K562 (cell line): ENCODE measurements around the gene CDK4. TPM values are rescaled to one million over a fixed set of nuclear protein-coding genes. Genes with fewer than 3 reads are reported as not detected.

ENCODE experiments used
- ATAC-seq: fragments of 200-7000 bp; cut with Tn5 transposase; 3 replicates; pipeline ENCODE4 v1.9.1; 2020; ENCODE audit warnings: moderate library complexity
- BruUV-seq: library from RNA; stranded (reverse); fragments of 400-500 nt; replicated peaks from 2 replicates; lab custom pipeline; 2021; lab: Mats Ljungman, UMichigan
- CTCF ChIA-PET: fragments of 300-600 bp; formaldehyde crosslinking; extraction: SDS; loops from one replicate; lab custom pipeline; 2021; ENCODE audit warnings: low intra/inter-chr PET ratio; lab: Yijun Ruan, JAX
- POLR2A ChIA-PET: fragments of 300-600, 350-650 bp; sonication (Branson Sonifier 250); formaldehyde crosslinking; extraction: SDS; loops from one replicate; lab custom pipeline; 2021; ENCODE audit warnings: antibody characterized with exemption, inconsistent platforms; lab: Yijun Ruan, JAX
- DNase-seq, 4 experiments: peaks; one replicate each; pipeline versions ENCODE4 v3.0.0 to v3.0.0-alpha.2; 2011 to 2018; ENCODE audit warnings: low spot score in 3 of 4, mixed read lengths in 3 of 4; ENCODE audit errors: extremely low read depth in 1 of 4
- FAIRE-seq: peaks from 2 replicates; lab custom pipeline; 2011; peaks lifted over from hg19 to GRCh38; lab: Jason Lieb, UNC
- H2AFZ ChIP-seq: 2 replicates; pipeline ENCODE4 v1.6.0; 2011; ENCODE audit warnings: low read depth, low read length, control low read depth, inconsistent platforms
- H3K27ac ChIP-seq: fragments of 200-600 bp; 3 replicates; pipeline ENCODE4 v1.8.0; 2011; ENCODE audit warnings: low read depth, mild to moderate bottlenecking, control low read depth, inconsistent platforms, low read length, moderate library complexity, mixed read lengths; ENCODE audit errors: extremely low read depth
- H3K27me3 ChIP-seq, 2 experiments: fragments of 300-600 bp in 1 of 2; 2 replicates in 1 of 2; 3 replicates in 1 of 2; pipeline versions ENCODE4 v1.6.0 to v1.8.0; 2011; ENCODE audit warnings: inconsistent platforms in 2 of 2, low read length in 2 of 2, mild to moderate bottlenecking in 1 of 2, mixed read lengths in 1 of 2, moderate library complexity in 1 of 2; ENCODE audit not compliant: control insufficient read depth in 2 of 2, insufficient read depth in 2 of 2
- H3K36me3 ChIP-seq: fragments of 300-600 bp; 3 replicates; pipeline ENCODE4 v1.8.0; 2011; ENCODE audit warnings: mild to moderate bottlenecking, low read length, inconsistent platforms; ENCODE audit not compliant: control insufficient read depth, insufficient read depth
- H3K4me1 ChIP-seq, 2 experiments: fragments of 200-600 bp in 1 of 2; replicated peaks in 1 of 2; 2 replicates in 1 of 2; 3 replicates in 1 of 2; pipeline versions ENCODE4 v1.5.1 to v1.8.0; 2011; ENCODE audit warnings: inconsistent platforms in 2 of 2, low read length in 2 of 2, mild to moderate bottlenecking in 1 of 2, mixed read lengths in 1 of 2, moderate library complexity in 1 of 2; ENCODE audit not compliant: control insufficient read depth in 2 of 2, insufficient read depth in 2 of 2
- H3K4me2 ChIP-seq: 2 replicates; pipeline ENCODE4 v1.6.1; 2011; ENCODE audit warnings: low read length, control low read depth, inconsistent platforms, mixed read lengths; ENCODE audit not compliant: insufficient read depth
- H3K4me3 ChIP-seq: fragments of 200-600 bp; sonication (generic), shearing (Covaris generic); 2 replicates; pipeline ENCODE4 v1.5.1; 2016; ENCODE audit warnings: control low read depth, inconsistent platforms
- H3K79me2 ChIP-seq: fragments of 200-600 bp; 3 replicates; pipeline ENCODE4 v1.8.0; 2011; ENCODE audit warnings: low read length, inconsistent platforms; ENCODE audit not compliant: control insufficient read depth, insufficient read depth
- H3K9ac ChIP-seq, 2 experiments: 2 replicates each; pipeline versions ENCODE4 v1.6.0 to v1.6.1; 2011; ENCODE audit warnings: low read depth in 2 of 2, low read length in 2 of 2, control low read depth in 1 of 2, inconsistent platforms in 1 of 2, mild to moderate bottlenecking in 1 of 2, mixed read lengths in 1 of 2; ENCODE audit not compliant: insufficient read depth in 1 of 2
- H3K9me1 ChIP-seq: one replicate; pipeline ENCODE4 v1.6.0; 2011; ENCODE audit warnings: inconsistent platforms, mild to moderate bottlenecking, low read length, moderate library complexity; ENCODE audit not compliant: control insufficient read depth, insufficient read depth
- H3K9me3 ChIP-seq: replicated peaks from 2 replicates; pipeline ENCODE4 v1.5.1; 2011; ENCODE audit warnings: low read depth, low read length, inconsistent platforms; ENCODE audit not compliant: control insufficient read depth, insufficient read depth
- H4K20me1 ChIP-seq: replicated peaks from 2 replicates; pipeline ENCODE4 v1.6.1; 2011; ENCODE audit warnings: low read length, inconsistent platforms, mixed read lengths; ENCODE audit not compliant: control insufficient read depth, insufficient read depth
- CBX3 ChIP-seq, 2 experiments: IDR thresholded peaks; 1 replicate in 1 of 2; 2 replicates in 1 of 2; pipeline ENCODE4 v1.6.1; 2012; ENCODE audit warnings: inconsistent platforms in 2 of 2, low read length in 2 of 2, borderline replicate concordance in 1 of 2, control low read depth in 1 of 2
- HMG20B ChIP-seq: fragments of 250-450 bp; sonication (Bioruptor Pico); IDR thresholded peaks from 2 replicates; pipeline ENCODE4 v1.5.0; 2021; ENCODE audit warnings: mild to moderate bottlenecking
- PCBP1 ChIP-seq: fragments of 200-400 bp; formaldehyde crosslinking; IDR thresholded peaks from 2 replicates; pipeline ENCODE4 v1.6.1; 2018; ENCODE audit warnings: mild to moderate bottlenecking, low read depth, low read length; ENCODE audit not compliant: poor library complexity, severe bottlenecking
- ZKSCAN1 ChIP-seq: fragments of 150-350 bp; IDR thresholded peaks from 2 replicates; pipeline ENCODE4 v1.6.1; 2016; ENCODE audit warnings: low read depth, low read length
- ZNF143 ChIP-seq: sonication (generic); formaldehyde crosslinking; IDR thresholded peaks from 2 replicates; pipeline ENCODE4 v1.9.0; 2022; ENCODE audit warnings: mild to moderate bottlenecking, missing genetic modification reagents
- ZNF232 ChIP-seq: sonication (generic); formaldehyde crosslinking; IDR thresholded peaks from 2 replicates; pipeline ENCODE4 v1.8.0; 2022; ENCODE audit warnings: mild to moderate bottlenecking, missing genetic modification reagents
- WGBS: fragments of 100-300 bp; shearing (Covaris generic); methylation state at CpG from one replicate; pipeline ENCODE4 v1.1.6; 2016; ENCODE audit warnings: low coverage, mixed read lengths; ENCODE audit not compliant: insufficient coverage; ENCODE audit errors: missing lambda C conversion rate; 5-methylcytosine and 5-hydroxymethylcytosine counted together
- in situ Hi-C: fragments of 300-500 bp; cut with MboI; formaldehyde crosslinking; loops from 4 replicates; pipeline ENCODE4 v1.15.0; 2018; ENCODE audit warnings: inconsistent platforms, mixed read lengths
- intact Hi-C: fragments of 100-400 bp; cut with micrococcal nuclease; formaldehyde crosslinking; loops from 2 replicates; pipeline ENCODE4 v1.14.2; 2022
- polyA plus RNA-seq, 8 experiments: library from polyadenylated mRNA; depleted of rRNA in 4 of 8; stranded (reverse) in 5 of 8; unstranded in 3 of 8; fragments of >200 nt; fragmentation: Nextera tagmentation in 2 of 8; fragmentation: Illumina TruSeq in 1 of 8; extraction: Ambion mirVana in 2 of 8; extraction: Trizol in 1 of 8; gene quantifications; 2 replicates each; pipeline versions ENCODE4 v1.2.1 to v1.2.3, GENCODE V29; 2011 to 2014; ENCODE audit warnings: inconsistent platforms in 1 of 8, missing spikeins in 1 of 8
- total RNA-seq, 7 experiments: library from RNA; depleted of rRNA in 6 of 7; stranded (reverse); fragments of >200 nt in 6 of 7; fragmentation: Illumina TruSeq in 2 of 7; extraction: Trizol in 2 of 7; gene quantifications; 2 replicates each; pipeline versions ENCODE4 v1.2.1 to v1.2.3, GENCODE V29; 2011 to 2021; ENCODE audit warnings: low replicate concordance in 1 of 7
- TF ChIP-seq, protein P1 (sequence below): fragments of 450-650 bp; IDR thresholded peaks from 2 replicates; pipeline ENCODE4 v1.6.1; 2016; ENCODE audit warnings: mild to moderate bottlenecking
- TF ChIP-seq, protein P2 (sequence below), 3 experiments: fragments of 200-800 bp in 1 of 3; sonication (Bioruptor generic) in 1 of 3; sonication (generic) in 1 of 3; formaldehyde crosslinking in 1 of 3; IDR thresholded peaks; 2 replicates each; pipeline versions ENCODE4 v1.6.1 to v1.8.0; 2016 to 2022; ENCODE audit warnings: mild to moderate bottlenecking in 2 of 3, missing compliant biosample characterization in 2 of 3, missing genetic modification characterization in 2 of 3, missing genetic modification reagents in 1 of 3
- TF ChIP-seq, protein P3 (sequence below): sonication (generic); formaldehyde crosslinking; IDR thresholded peaks from 2 replicates; pipeline ENCODE4 v1.8.1; 2023; ENCODE audit warnings: mild to moderate bottlenecking, missing genetic modification reagents
- TF ChIP-seq, protein P4 (sequence below), 2 experiments: fragments of 450-650 bp in 1 of 2; sonication (generic) in 1 of 2; formaldehyde crosslinking; conservative IDR thresholded peaks; 2 replicates each; pipeline versions ENCODE4 v1.4.0 to v1.8.1; 2020 to 2022; ENCODE audit warnings: mild to moderate bottlenecking in 1 of 2, missing genetic modification reagents in 1 of 2

The CDK4 gene
- total and polyA plus RNA-seq, 9 of the 15 experiments (the other 6 are each of a cell fraction or from before 2014, with no cell fraction given) = 37.8 to 436 (median 238) TPM

DNA sequence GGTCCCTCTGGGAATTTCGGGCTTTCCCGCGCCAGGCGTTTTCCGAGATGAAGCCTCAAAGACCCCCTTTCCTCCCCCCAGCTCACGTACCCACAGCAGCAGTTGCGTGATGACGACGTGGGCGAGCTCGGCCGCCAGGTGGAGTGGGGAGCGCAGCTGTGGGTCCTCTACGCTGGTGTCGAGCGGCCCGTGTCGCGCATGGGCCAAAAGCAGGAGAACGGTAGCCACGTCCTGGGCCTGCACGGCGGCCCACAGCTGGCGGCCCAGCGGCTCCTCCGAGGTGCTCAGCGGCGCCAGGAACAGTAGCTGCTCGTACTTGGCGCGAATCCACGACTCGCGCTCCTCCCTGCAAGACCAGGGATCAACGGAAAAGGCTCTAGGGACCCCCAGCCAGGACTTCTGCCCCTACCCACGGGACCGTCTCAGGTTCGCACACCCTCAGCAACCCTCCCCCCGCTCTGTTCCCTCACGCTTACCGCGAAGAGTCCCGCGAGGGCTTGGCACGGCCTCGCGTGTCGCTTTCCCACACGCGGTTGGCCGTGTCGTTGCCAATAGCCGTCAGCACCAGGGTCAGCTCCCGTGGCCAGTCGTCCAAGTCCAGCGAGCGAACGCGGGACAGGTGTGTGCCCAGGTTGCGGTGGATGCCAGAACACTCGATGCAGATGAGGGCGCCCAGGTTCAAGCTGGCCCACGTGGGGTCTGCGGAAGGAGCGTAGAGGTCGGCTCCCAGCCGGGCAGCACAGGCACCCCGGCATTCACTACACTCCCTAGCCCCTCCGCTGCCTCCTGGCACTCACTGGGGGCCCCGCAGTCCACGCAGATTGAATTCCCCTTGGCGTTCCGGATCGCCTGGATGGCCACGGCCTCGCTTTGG lies 25.0 kb downstream of the CDK4 start:
- DNase-seq (no peak), FAIRE-seq (no peak), ATAC-seq (no peak)
- no peaks in the 10 kb centered on the region; the same call in 1 of the 2 replicates for H3K9me3 ChIP-seq
- in situ Hi-C loops = no loop called here
- H3K36me3 ChIP-seq = no peaks in the 10 kb centered on the region
- ChIA-PET POLR2A (interaction anchor here (0.6 kb wide), 1 partner anchor 193 kb away, joined by 4 read pairs; no protein-coding TSS in a partner anchor), CTCF (no interaction called here)
- H3K27me3 ChIP-seq = peaks cover 25 to 29% of the 10 kb centered on the region in 2 experiments
- peak overlapping the region in 1 of 2 experiments; percentile 68; a peak in 1 of 4 replicates for H3K9ac ChIP-seq
- WGBS = 77% methylated on average over 43 of the region's 76 CpGs
- no peaks in the 10 kb centered on the region; the same call in 1 of the 2 replicates for H4K20me1 ChIP-seq
- H3K4me2 ChIP-seq = no peak overlapping the region
- H3K4me3 ChIP-seq = no peak overlapping the region
- peaks cover 0 to 20% of the 10 kb centered on the region in 2 experiments; a peak in 2 of 5 replicates for H3K4me1 ChIP-seq
- H3K27ac ChIP-seq = no peak overlapping the region
- H3K9me1 ChIP-seq = peaks cover 4% of the 10 kb centered on the region
- BruUV-seq = no TSS peak
- intact Hi-C loops = no loop called here
- no peak overlapping the region for H2AFZ ChIP-seq
- TF ChIP-seq, protein P1, sequence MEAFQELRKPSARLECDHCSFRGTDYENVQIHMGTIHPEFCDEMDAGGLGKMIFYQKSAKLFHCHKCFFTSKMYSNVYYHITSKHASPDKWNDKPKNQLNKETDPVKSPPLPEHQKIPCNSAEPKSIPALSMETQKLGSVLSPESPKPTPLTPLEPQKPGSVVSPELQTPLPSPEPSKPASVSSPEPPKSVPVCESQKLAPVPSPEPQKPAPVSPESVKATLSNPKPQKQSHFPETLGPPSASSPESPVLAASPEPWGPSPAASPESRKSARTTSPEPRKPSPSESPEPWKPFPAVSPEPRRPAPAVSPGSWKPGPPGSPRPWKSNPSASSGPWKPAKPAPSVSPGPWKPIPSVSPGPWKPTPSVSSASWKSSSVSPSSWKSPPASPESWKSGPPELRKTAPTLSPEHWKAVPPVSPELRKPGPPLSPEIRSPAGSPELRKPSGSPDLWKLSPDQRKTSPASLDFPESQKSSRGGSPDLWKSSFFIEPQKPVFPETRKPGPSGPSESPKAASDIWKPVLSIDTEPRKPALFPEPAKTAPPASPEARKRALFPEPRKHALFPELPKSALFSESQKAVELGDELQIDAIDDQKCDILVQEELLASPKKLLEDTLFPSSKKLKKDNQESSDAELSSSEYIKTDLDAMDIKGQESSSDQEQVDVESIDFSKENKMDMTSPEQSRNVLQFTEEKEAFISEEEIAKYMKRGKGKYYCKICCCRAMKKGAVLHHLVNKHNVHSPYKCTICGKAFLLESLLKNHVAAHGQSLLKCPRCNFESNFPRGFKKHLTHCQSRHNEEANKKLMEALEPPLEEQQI = no peak
- no peak for TF ChIP-seq ZKSCAN1
- TF ChIP-seq, protein P2, sequence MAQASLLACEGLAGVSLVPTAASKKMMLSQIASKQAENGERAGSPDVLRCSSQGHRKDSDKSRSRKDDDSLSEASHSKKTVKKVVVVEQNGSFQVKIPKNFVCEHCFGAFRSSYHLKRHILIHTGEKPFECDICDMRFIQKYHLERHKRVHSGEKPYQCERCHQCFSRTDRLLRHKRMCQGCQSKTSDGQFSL (CRISPR knock-in tag; IDR thresholded peaks at IDR 0.05) = no peak
- TF ChIP-seq, protein P2 (tag; IDR thresholded peaks at IDR 0.05) = no peak
- TF ChIP-seq HMG20B (CRISPR knock-in tag) = no peak
- TF ChIP-seq, protein P3, sequence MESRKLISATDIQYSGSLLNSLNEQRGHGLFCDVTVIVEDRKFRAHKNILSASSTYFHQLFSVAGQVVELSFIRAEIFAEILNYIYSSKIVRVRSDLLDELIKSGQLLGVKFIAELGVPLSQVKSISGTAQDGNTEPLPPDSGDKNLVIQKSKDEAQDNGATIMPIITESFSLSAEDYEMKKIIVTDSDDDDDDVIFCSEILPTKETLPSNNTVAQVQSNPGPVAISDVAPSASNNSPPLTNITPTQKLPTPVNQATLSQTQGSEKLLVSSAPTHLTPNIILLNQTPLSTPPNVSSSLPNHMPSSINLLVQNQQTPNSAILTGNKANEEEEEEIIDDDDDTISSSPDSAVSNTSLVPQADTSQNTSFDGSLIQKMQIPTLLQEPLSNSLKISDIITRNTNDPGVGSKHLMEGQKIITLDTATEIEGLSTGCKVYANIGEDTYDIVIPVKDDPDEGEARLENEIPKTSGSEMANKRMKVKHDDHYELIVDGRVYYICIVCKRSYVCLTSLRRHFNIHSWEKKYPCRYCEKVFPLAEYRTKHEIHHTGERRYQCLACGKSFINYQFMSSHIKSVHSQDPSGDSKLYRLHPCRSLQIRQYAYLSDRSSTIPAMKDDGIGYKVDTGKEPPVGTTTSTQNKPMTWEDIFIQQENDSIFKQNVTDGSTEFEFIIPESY = peak; percentile 97
- no peak for TF ChIP-seq ZNF232 (CRISPR knock-in tag)
- no peak for TF ChIP-seq ZNF143 (CRISPR knock-in tag)
- TF ChIP-seq CBX3 (IDR thresholded peaks at IDR 0.05; ENCODE audit: borderline replicate concordance in 1 of 2, low read length in 2 of 2) = no peak
- TF ChIP-seq, protein P4, sequence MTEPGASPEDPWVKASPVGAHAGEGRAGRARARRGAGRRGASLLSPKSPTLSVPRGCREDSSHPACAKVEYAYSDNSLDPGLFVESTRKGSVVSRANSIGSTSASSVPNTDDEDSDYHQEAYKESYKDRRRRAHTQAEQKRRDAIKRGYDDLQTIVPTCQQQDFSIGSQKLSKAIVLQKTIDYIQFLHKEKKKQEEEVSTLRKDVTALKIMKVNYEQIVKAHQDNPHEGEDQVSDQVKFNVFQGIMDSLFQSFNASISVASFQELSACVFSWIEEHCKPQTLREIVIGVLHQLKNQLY (CRISPR knock-in tag; conservative IDR thresholded peaks at IDR 0.05) = no peak
- peak; percentile 39 for TF ChIP-seq PCBP1
- H3K79me2 ChIP-seq = no peaks in the 10 kb centered on the region
